Measurements from ENCODE around the gene FAM234B. TPM values are rescaled to one million over a fixed set of nuclear protein-coding genes. Genes with fewer than 3 reads are reported as not detected.

The FAM234B gene
- total RNA-seq, 2 donors from 2014 or later, result 6.6 to 7.8 TPM

DNA sequence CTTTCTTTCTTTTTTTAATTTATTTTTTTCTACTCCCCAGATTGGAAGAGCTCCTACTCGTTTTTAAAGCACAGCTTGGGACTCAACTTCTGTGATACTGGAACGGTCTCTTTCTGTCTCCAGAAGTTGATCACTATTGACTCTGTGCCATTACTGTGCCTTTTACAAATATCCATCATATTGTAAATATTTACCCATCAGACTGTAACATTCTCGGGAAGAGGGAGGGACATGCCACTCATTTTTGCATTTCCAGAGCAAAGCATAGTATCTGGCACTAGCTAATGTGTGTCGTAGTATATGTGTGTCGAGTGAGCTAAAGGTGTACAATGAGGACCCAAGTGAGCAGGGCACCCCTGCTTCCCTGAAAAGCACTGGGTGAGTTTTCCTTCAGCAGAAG lies 83.3 kb downstream of the FAM234B start:
- Mint-ChIP-seq H3K36me3 (ENCODE audit: insufficient read depth in 2 of 2) (no peaks in the 10 kb centered on the region), H3K9me3 (no peaks in the 10 kb centered on the region), H3K4me1 (ENCODE audit: low read depth) (no peaks in the 10 kb centered on the region), H3K27ac (no peak overlapping the region), H3K4me3 (no peak overlapping the region), H3K27me3 (ENCODE audit: low read depth) (peaks cover 10% of the 10 kb centered on the region)
- ATAC-seq (replicated peaks in 1 of 2), result no peak
- DNase-seq, result no peak

DNA sequence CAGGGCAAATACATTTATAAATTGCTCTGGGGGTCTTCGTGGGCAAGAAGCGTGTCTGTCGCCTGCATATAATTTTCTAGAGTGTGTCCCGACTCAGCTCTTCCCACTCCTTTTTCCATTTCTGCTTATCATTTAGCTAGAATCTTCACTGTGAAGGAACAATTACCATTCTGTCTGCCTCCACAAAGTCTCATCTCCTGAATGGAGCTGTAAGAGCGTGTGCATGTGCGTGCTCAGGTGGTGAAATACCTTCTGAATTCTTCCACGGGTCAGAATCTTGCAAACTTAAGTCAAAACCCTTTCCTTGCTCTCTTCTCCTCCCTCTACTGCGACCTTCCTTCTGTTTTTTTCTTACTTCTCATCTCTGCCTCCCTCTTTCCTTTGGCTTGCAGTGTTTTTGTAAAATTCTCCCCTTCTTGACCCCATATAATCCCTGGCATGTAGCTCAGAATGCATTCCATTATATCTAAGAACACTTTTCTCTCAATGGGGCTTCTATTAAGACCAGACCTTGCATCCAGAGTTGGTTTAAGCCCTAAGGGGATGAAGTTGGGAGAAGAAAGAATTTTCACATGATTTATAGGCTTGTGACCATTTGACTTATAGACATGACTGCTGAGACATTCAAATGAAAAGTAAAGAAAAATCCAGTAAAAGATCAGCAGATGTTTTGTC lies 84.2 kb downstream of the FAM234B start:
- peaks cover 10% of the 10 kb centered on the region for H3K27me3 Mint-ChIP-seq (ENCODE audit: low read depth)
- DNase-seq (no peak), ATAC-seq (replicated peaks in 1 of 2) (no peak)
- no peak overlapping the region for H3K4me3 Mint-ChIP-seq
- no peaks in the 10 kb centered on the region for H3K36me3 Mint-ChIP-seq (ENCODE audit: insufficient read depth in 2 of 2)
- H3K27ac Mint-ChIP-seq, result no peak overlapping the region
- H3K9me3 Mint-ChIP-seq, result no peaks in the 10 kb centered on the region
- no peaks in the 10 kb centered on the region for H3K4me1 Mint-ChIP-seq (ENCODE audit: low read depth)

DNA sequence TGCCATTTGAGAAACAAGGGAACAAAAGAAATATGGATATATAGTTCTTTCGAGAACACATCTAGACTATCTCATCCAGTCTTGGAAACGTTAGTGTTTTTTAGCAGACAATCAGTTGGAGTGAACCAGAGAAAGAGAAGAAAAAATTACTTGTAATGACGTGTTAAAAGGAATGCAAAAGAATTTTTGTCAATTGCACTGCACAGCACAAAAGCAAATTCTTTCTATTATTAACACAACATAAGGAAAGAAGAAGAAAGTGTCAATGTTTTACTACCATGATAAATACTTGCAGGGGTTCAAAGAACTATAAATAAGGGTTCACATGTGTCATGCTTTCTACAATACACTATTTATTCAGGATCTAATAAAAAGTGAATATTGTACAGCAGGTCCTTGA lies 86.8 kb downstream of the FAM234B start:
- Mint-ChIP-seq H3K27ac (no peak overlapping the region), H3K4me3 (no peak overlapping the region), H3K9me3 (no peaks in the 10 kb centered on the region), H3K27me3 (ENCODE audit: low read depth) (peaks cover 10% of the 10 kb centered on the region), H3K4me1 (ENCODE audit: low read depth) (no peaks in the 10 kb centered on the region), H3K36me3 (ENCODE audit: insufficient read depth in 2 of 2) (no peaks in the 10 kb centered on the region)
- ATAC-seq (replicated peaks in 1 of 2) (no peak), DNase-seq (no peak)

Other genes with a start within 250 kb of the FAM234B start
- gene DDX47, start 231.0 kb upstream of the FAM234B start, total RNA-seq, result 10 to 100 TPM; 58.2 to 67.8 TPM
- gene GPRC5A, start 152.8 kb upstream of the FAM234B start, total RNA-seq, result under 1 TPM; 0.32 to 0.60 TPM
- gene GPRC5D, start 92.2 kb upstream of the FAM234B start, total RNA-seq, result not detected
- gene HEBP1, start 44.1 kb upstream of the FAM234B start, total RNA-seq, result 10 to 100 TPM; 28.3 to 30.4 TPM
- gene GSG1, start 59.3 kb downstream of the FAM234B start, total RNA-seq, result not detected
- 10 to 100 TPM in 1 of 2 donors, 1 to 10 TPM in 1; 4.2 to 19.2 TPM for gene EMP1, start 152.3 kb downstream of the FAM234B start, total RNA-seq

Data from activated T-cell treated with anti-CD3 and anti-CD28 coated beads, Interleukin-2, amount 50 U/mL, for 72 hours (primary cell).